Endothelial cell of hepatic sinusoid (primary cell): ENCODE measurements around the gene SYT1.
"Not testable (repeated sequence)": the region's sequence is repeated elsewhere in the genome, so short reads cannot be mapped to it uniquely, and the experiment has no call there.

Source experiments
- in situ Hi-C: cut with HindIII; loops from 2 replicates; pipeline ENCODE4 v1.10.0; 2017; ENCODE audit warnings: low sequenced_read_pairs

Gene SYT1

DNA sequence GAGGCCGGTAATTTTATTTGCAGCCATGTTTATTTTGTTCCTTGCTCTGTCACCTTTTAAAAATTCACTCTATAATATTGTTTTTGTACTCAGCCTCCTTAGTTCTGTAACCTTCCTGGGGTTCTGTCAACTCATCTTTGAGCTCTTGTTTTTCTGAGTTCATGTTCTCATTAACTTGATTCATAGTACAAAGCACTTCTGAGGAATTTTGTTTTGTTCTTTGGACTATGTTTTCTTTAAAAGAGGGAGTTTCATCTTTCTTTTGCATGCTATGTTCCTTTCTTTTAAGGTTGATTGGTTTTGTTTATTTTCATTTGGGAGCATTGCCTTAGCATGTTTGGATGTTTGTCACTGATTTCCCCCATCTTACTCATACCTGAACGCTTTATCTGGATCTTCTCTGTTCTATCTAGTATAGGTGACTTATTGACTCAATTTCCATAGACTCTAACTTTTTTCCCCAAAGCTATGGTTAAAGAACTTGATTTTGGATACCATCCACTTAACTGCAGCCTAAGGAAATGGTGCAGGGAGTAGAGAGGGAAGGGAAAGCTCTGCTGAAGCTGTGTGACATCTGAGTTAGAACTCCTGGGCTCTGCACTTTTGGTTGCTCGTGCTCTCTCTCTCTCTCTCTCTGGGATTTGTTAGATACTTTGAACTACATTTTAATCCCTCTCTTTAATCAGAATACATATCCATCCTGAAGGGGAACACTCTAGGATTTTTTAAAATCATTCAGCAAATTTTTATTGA is 557.7 kb downstream of the SYT1 start:
- in situ Hi-C loops, result no loop called here

GRCh38 chr12:79423560-79423959 is 559.0 kb downstream of the SYT1 start:
- in situ Hi-C loops, result no loop called here

DNA sequence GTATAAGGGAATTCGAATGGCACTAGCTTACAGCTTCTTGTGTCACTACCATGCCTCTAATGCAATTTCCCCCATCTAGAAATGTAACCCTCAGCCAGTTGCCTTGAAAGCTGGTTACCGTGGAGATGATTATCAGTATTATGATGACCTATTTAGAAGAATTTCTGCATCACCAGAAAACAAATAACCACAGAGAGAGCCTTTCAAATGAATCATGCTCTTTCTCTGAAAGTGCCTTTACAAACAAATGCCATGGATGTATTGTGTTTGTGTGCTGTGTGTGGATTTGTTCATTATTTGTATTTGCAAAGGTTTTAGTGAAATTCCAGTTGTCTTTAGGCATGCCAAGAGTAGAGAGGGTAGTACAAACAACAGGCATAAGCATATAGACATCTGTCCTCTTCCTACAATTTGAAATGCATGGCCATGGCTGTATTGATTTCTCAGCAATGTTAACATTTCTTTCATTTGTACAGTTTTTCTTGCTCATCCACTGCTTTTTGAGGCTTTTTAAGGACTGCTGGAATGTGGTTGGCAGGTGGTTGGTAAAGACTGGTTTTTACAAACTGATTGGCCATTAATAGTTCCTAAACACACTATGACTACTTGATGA is 559.6 kb downstream of the SYT1 start:
- in situ Hi-C loops, result no loop called here

- in situ Hi-C loops, result no loop called here
Observed at GRCh38 chr12:79426121-79426520, 561.5 kb downstream of the SYT1 start.

- in situ Hi-C loops, result not testable (repeated sequence)
Observed at GRCh38 chr12:79426744-79427143, 562.2 kb downstream of the SYT1 start.

DNA sequence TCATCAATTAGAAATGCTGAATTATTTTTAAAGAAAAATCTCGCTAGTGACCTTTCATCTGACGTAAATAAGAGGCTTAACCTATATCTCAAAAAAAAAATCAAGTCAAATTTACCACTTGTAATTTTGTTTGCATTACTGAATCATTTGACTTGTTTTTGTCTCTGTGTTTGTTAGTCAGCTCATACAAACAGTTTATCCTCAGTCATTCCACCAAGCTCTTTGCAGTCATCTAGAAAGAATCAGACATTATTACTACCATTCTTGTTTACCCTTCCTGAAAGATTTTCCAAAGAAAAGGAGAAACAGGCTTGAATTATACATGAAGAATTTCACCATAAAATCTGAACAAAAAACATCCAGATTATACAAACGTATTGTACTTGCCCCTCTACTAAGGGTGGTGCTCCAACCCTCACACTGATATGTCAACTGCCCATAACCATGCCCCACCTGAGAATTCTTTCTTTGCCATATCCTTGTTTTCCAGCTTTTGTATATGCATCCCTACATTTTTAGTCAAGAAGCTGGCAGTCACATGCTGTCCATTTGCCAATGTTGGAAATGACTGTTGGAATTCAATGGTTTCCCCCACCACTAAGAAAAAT is 569.0 kb downstream of the SYT1 start:
- in situ Hi-C loops, result no loop called here

GRCh38 chr12:79434561-79434960 is 570.0 kb downstream of the SYT1 start:
- in situ Hi-C loops, result no loop called here

DNA sequence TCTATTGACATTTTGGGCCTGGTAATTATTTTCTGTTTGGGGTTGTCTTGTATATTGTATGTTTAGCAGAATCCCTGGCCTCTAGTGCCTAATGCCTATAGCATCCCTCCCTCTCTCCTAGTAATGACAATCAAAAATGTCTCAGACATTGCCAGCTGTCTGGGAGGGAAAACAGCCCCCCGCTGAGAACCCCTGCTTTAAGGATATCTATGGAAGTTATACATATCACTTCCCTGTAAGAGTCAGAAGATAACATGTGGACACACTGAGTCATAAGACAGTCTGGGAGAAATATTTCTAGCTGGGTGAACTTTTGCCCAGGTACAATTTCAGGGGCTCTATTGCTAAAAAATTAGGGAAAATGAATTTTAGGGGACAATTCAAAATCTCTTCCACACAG is 571.2 kb downstream of the SYT1 start:
- in situ Hi-C loops, result loop anchor here (5.0 kb wide), 2 partner anchors 72 to 97 kb away; no protein-coding TSS in a partner anchor

DNA sequence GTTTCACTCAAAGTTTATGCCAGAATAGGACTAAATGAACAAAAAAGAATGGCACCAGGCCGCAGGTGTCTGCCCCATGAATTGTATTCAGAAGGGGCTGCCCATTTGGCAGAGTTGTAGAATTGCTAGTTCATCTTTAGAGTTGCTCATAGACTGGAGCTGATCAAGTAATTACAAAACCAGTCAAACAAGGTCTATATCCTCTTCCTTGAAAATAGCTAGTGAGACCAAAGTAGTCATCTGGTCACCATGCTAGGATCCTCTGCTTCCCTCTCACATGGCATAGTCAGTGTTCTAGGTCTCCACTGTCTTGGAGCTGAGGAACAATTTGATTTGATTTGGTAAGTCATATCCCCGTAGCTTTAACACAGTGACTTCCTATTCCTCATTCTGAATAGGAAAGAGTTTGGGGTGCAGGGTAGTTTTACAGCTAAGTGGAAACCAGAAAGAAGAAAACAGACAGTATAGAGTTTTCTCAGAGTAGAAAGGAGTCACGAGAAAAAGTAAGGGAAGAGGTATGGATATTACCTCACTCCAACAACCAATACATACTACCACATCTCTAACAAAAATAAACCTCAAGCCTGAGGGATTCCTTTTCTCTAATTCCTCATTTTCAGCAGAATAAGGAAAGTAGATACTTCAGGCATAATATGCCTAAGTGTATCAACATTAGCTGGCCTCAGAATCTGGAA is 574.1 kb downstream of the SYT1 start:
- in situ Hi-C loops, result loop anchor here (5.0 kb wide), 2 partner anchors 69 to 94 kb away; no protein-coding TSS in a partner anchor

DNA sequence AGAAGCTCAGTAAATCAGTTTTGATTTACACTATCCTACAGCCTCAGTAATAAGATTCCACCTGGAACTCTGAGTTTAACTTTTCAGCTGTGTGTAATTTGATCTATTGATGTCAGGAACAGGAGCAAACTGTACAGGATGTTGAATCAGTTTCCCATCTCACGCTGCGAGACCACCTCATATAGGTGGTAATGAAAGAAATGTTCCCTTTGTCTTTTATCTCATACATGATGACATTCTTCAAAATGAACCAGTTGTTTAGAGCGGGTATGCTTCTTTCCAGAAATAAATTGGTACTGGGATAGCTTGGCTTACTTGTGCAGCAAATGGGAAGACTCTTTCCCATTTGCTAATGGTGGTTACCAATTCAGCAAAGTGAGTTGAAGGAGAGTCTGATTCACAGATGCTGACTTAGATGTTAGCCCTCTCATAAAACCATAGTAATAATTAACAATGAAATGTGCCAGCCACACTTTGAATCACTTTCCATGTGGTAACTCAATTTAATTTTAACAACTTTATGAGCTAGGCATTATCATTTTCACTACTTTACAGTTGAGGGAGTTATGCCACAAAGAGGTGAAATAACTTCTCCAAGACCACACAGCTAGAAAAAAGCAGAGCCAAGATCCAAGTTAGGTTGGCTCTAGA is 574.7 kb downstream of the SYT1 start:
- in situ Hi-C loops, result loop anchor here (5.0 kb wide), 2 partner anchors 68 to 93 kb away; no protein-coding TSS in a partner anchor

GRCh38 chr12:79441534-79441933 is 577.0 kb downstream of the SYT1 start:
- in situ Hi-C loops, result no loop called here

DNA sequence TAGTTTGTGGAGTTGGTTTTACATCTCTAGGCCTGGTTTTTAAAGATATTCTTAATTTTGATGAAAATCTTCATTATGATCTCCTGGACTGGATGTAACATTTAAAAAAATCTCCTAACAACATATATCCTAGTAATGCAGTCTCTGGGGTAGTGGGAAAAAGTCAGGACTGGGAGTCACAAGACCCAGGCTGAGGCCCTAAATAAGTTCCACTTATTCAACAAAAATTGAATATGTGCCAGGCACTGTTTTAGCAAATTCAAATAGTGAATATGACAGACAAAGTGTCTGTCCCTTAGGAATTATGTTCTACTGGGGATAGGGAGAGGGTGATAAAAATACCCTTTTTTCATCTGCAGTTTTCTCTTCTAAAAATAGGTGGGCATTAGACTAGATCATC is 577.8 kb downstream of the SYT1 start:
- in situ Hi-C loops, result no loop called here

DNA sequence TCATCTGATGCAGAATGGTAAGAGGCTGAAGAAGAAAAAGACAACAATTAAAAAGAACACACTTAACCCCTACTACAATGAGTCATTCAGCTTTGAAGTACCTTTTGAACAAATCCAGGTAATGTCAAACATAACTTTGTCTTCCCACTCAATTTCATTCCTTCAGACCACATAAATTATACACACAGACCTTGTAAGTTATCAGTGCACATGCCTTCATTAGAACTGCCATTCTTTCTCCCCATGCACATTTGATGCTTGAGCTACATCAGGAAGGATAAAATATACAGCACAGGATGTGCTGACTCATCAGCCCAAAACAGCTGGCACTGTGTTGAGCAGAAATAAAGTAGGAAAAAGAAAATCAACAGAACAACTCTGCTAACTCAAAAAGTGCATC is 579.5 kb downstream of the SYT1 start:
- in situ Hi-C loops, result no loop called here

GRCh38 chr12:79448816-79449215 is 584.2 kb downstream of the SYT1 start:
- in situ Hi-C loops, result no loop called here

DNA sequence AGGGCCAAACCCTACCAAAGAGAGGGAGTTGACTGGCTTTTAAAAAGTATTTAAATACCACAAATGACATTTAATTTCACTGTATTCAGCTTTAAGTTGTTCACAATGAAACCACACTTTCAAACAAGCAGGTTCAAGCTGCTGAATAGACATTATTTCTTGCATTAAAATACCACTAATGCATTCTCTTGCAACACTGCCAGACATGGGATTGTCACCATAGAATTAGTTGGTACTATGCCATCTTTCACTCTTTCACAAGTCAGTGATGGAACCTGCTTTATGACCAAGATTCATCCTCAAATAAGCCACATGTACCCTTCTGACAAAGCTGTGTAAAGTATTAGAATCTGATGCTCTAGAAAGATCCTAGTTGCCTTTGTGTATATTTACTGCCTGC is 586.8 kb downstream of the SYT1 start:
- in situ Hi-C loops, result no loop called here

DNA sequence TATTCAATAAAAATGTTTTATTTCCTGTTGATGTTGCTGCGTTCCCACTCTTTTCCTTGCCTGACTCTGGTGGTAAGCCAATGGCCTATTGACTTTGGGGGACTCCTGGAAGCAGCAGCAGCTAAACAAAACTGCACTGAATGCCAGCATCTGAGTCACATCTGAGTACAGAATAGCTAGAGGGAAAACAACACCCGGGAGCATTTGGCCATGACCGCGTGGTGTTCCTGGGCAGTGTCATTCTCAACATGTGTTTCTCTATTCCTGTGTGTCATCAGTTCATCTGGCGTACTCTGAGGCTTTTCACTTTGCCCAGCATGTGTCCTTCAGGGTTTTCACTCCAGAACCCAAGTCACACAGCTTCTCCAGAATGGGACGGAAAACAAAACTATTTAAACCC is 587.4 kb downstream of the SYT1 start:
- in situ Hi-C loops, result no loop called here

- in situ Hi-C loops, result no loop called here
Observed at GRCh38 chr12:79452906-79453305, 588.3 kb downstream of the SYT1 start.

GRCh38 chr12:79453820-79454219 is 589.2 kb downstream of the SYT1 start:
- in situ Hi-C loops, result no loop called here

DNA sequence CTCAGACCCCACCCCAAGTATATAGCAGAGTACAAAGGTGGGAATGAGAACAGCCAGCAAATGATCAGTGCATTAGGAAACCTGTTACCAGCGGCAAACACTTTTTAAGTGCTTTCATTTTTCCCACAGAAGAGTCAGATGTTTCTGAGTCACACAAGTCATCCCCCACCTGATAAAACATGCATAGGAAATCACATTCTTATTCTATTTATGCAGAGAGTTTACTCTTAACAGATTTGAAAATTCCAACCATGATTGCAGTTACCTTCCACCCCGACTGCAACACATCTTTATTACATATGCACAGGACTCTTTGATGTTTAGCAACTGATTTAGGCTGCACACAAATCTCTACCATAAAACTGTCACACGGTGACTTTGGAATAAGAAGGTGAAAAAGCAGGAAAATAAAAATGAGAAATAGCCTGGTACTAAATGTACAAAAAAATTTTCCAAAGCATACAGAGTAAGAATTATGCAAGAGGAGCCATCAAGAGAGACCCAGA is 589.8 kb downstream of the SYT1 start:
- in situ Hi-C loops, result no loop called here

- in situ Hi-C loops, result no loop called here
Observed at GRCh38 chr12:79455286-79455685, 590.7 kb downstream of the SYT1 start.

DNA sequence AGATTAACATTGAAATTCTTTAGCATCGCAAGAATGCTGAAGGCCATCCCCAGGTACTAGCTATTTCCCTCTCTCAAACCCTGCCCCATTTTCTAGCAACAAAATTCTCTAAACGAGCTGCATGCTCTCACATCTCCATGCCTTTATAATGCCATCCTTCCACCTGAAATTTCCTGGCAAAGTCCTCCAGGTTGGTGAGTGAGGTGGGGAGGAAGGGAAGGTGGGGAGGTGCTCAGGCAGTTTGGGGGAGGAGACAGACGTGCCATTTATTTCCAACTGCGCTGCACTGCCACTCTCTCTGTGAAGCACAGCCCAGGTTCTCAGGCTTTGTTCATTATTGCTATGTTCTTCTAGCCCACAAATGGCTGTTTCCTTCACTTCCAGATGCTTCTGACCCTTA is 617.7 kb downstream of the SYT1 start:
- in situ Hi-C loops, result no loop called here
